ENCODE measurements around the gene MOB3B.

The MOB3B gene

GRCh38 chr9:27394154-27394825, 135.3 kb downstream of the MOB3B start:
- no peak for DNase-seq (ENCODE audit: extremely low read depth in 1 of 2, low read depth in 1 of 2)

- DNase-seq (ENCODE audit: extremely low read depth in 1 of 2, low read depth in 1 of 2) = no peak
Observed at GRCh38 chr9:27393054-27393846, 136.4 kb downstream of the MOB3B start.

- DNase-seq (ENCODE audit: extremely low read depth in 1 of 2, low read depth in 1 of 2) = no peak
Observed at GRCh38 chr9:27392451-27392850, 137.2 kb downstream of the MOB3B start.

GRCh38 chr9:27391040-27391895, 138.3 kb downstream of the MOB3B start:
- DNase-seq (ENCODE audit: extremely low read depth in 1 of 2, low read depth in 1 of 2) = no peak

GRCh38 chr9:27388150-27388549, 141.5 kb downstream of the MOB3B start:
- DNase-seq (ENCODE audit: extremely low read depth in 1 of 2, low read depth in 1 of 2) = no peak

- no peak for DNase-seq (ENCODE audit: extremely low read depth in 1 of 2, low read depth in 1 of 2)
Observed at GRCh38 chr9:27387722-27388121, 141.9 kb downstream of the MOB3B start.

GRCh38 chr9:27386571-27387091, 143.0 kb downstream of the MOB3B start:
- no peak for DNase-seq (ENCODE audit: extremely low read depth in 1 of 2, low read depth in 1 of 2)

- DNase-seq (ENCODE audit: extremely low read depth in 1 of 2, low read depth in 1 of 2) = no peak
Observed at GRCh38 chr9:27385606-27386322, 143.8 kb downstream of the MOB3B start.

- no peak for DNase-seq (ENCODE audit: extremely low read depth in 1 of 2, low read depth in 1 of 2)
Observed at GRCh38 chr9:27384262-27385014, 145.2 kb downstream of the MOB3B start.

GRCh38 chr9:27383524-27383923, 146.1 kb downstream of the MOB3B start:
- no peak for DNase-seq (ENCODE audit: extremely low read depth in 1 of 2, low read depth in 1 of 2)

GRCh38 chr9:27382975-27383374, 146.6 kb downstream of the MOB3B start:
- DNase-seq (ENCODE audit: extremely low read depth in 1 of 2, low read depth in 1 of 2) = no peak

GRCh38 chr9:27382308-27382707, 147.3 kb downstream of the MOB3B start:
- no peak for DNase-seq (ENCODE audit: extremely low read depth in 1 of 2, low read depth in 1 of 2)

- no peak for DNase-seq (ENCODE audit: extremely low read depth in 1 of 2, low read depth in 1 of 2)
Observed at GRCh38 chr9:27379311-27380251, 150.0 kb downstream of the MOB3B start.

GRCh38 chr9:27377811-27378456, 151.7 kb downstream of the MOB3B start:
- DNase-seq (ENCODE audit: extremely low read depth in 1 of 2, low read depth in 1 of 2) = no peak

- DNase-seq (ENCODE audit: extremely low read depth in 1 of 2, low read depth in 1 of 2) = no peak
Observed at GRCh38 chr9:27377147-27377807, 152.3 kb downstream of the MOB3B start.

GRCh38 chr9:27373851-27374250, 155.8 kb downstream of the MOB3B start:
- no peak for DNase-seq (ENCODE audit: extremely low read depth in 1 of 2, low read depth in 1 of 2)

GRCh38 chr9:27372615-27373014, 157.0 kb downstream of the MOB3B start:
- DNase-seq (ENCODE audit: extremely low read depth in 1 of 2, low read depth in 1 of 2) = no peak

GRCh38 chr9:27371382-27371781, 158.2 kb downstream of the MOB3B start:
- DNase-seq (ENCODE audit: extremely low read depth in 1 of 2, low read depth in 1 of 2) = no peak

Data from activated CD8-positive, alpha-beta memory T cell treated with anti-CD3 and anti-CD28 coated beads for 1 hour (primary cell).